Endothelial cell (in vitro differentiated cells): ENCODE measurements around the gene TBX21. TPM values are rescaled to one million over a fixed set of nuclear protein-coding genes. Genes with fewer than 3 reads are reported as not detected.
A peak's percentile ranks its signal among the peaks of the same experiment; 100 is the strongest.

Experiments
- DNase-seq: peaks from one replicate; pipeline ENCODE4 v3.0.0; 2021; ENCODE audit warnings: low spot score
- H3K27ac Mint-ChIP-seq: one replicate; pipeline ENCODE4 v1.8.0; 2021; ENCODE audit warnings: mixed read lengths, inconsistent platforms; ENCODE audit not compliant: unreplicated experiment
- H3K27me3 Mint-ChIP-seq: one replicate; pipeline ENCODE4 v1.8.0; 2021; ENCODE audit warnings: mild to moderate bottlenecking, moderate library complexity, mixed read lengths, inconsistent platforms; ENCODE audit not compliant: unreplicated experiment
- H3K36me3 Mint-ChIP-seq: one replicate; pipeline ENCODE4 v1.8.0; 2021; ENCODE audit warnings: mild to moderate bottlenecking, low read depth, mixed read lengths, inconsistent platforms; ENCODE audit not compliant: unreplicated experiment
- H3K4me1 Mint-ChIP-seq: one replicate; pipeline ENCODE4 v1.8.0; 2021; ENCODE audit warnings: mild to moderate bottlenecking, mixed read lengths, inconsistent platforms; ENCODE audit not compliant: unreplicated experiment
- H3K4me3 Mint-ChIP-seq: one replicate; pipeline ENCODE4 v1.8.0; 2021; ENCODE audit warnings: mild to moderate bottlenecking, mixed read lengths, inconsistent platforms; ENCODE audit not compliant: unreplicated experiment
- H3K9me3 Mint-ChIP-seq: one replicate; pipeline ENCODE4 v1.8.0; 2021; ENCODE audit warnings: mixed read lengths, inconsistent platforms; ENCODE audit not compliant: unreplicated experiment
- CTCF ChIP-seq: fragments of 200-600 bp; sonication (generic); IDR thresholded peaks from one replicate; pipeline ENCODE4 v1.5.0; 2021; ENCODE audit warnings: antibody characterized with exemption; ENCODE audit not compliant: unreplicated experiment
- total RNA-seq: library from RNA; stranded (reverse); fragmentation: NEBNext Ultra II Directional; extraction: Animal tissue kit (Norgen Biotek cat#: 25700); gene quantifications from one replicate; pipeline ENCODE4 v1.2.1, GENCODE V29; 2021; ENCODE audit not compliant: unreplicated experiment

Gene TBX21
- total RNA-seq, 1 donor from 2014 or later: 0.21 TPM

GRCh38 chr17:47725446-47726111 is 7.5 kb upstream of the TBX21 start:
- peaks cover 13% of the 10 kb centered on the region for H3K27me3 Mint-ChIP-seq
- no peak for DNase-seq
- H3K27ac Mint-ChIP-seq: no peak overlapping the region
- TF ChIP-seq CTCF: no peak
- H3K36me3 Mint-ChIP-seq: no peaks in the 10 kb centered on the region
- no peaks in the 10 kb centered on the region for H3K9me3 Mint-ChIP-seq
- H3K4me3 Mint-ChIP-seq: no peak overlapping the region
- H3K4me1 Mint-ChIP-seq: peaks cover 19% of the 10 kb centered on the region

- no peak overlapping the region for H3K27ac Mint-ChIP-seq
Observed at GRCh38 chr17:47726796-47727703, 6.0 kb upstream of the TBX21 start.

DNA sequence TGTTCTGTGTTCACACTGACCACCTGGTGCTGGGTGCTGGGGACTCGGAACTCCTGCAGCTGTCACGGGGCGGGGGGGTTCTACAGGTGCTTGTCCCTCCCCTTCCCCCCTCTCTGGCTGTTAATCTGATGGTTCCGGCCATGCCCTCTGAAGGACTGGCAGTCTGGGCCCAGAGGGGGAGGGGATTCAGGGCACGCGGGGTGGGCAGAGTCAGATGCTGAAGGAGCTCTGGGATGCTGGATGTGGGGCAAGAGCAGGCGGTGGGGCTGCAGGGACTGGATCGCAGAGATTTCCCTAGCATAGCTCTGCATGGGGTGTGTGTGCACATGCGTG is 5.4 kb upstream of the TBX21 start:
- no peak overlapping the region for H3K27ac Mint-ChIP-seq
- H3K27me3 Mint-ChIP-seq: peaks cover 19% of the 10 kb centered on the region
- H3K4me3 Mint-ChIP-seq: no peak overlapping the region
- DNase-seq: no peak
- TF ChIP-seq CTCF: no peak
- peaks cover 26% of the 10 kb centered on the region for H3K4me1 Mint-ChIP-seq
- H3K36me3 Mint-ChIP-seq: no peaks in the 10 kb centered on the region
- H3K9me3 Mint-ChIP-seq: no peaks in the 10 kb centered on the region

More at GRCh38 chr17:47726796-47727703, 6.0 kb upstream of the TBX21 start:
- no peaks in the 10 kb centered on the region for H3K9me3 Mint-ChIP-seq
- DNase-seq: no peak
- H3K27me3 Mint-ChIP-seq: peaks cover 16% of the 10 kb centered on the region
- H3K4me1 Mint-ChIP-seq: peaks cover 19% of the 10 kb centered on the region
- H3K4me3 Mint-ChIP-seq: peak overlapping the region; percentile 61
- TF ChIP-seq CTCF: no peak
- H3K36me3 Mint-ChIP-seq: no peaks in the 10 kb centered on the region

DNA sequence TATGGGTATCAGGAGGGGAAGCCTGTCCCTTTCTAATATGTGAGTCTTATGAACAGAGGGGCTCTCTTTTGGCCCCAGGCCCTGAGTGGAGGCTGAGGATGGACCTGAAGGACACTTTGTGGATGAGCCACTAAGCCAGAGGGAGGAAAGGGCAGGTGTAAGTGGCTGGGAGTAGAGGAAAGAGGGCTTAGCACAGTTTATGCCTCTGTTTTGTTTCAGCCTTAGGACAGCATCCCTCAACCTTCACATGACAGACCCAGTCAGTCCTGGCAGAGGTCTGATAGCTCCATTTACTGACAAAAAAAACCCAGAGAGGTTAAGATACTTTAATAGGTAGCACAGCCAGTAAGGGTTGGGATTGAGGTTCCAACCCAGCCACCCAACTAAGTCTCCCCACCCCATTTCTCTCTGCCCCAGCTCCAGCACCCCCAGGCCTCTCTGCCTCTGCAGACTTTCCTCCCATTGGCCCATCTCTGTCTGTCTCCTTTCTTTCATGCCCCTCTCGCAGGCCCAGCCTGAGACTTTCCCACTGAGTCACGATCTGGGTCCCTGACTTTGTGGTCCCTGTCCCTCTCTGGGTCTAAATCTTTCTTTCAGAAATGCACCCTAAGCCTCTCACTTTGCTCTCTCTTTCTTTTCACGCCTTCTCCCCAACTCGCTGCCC is 4.7 kb upstream of the TBX21 start:
- TF ChIP-seq CTCF: no peak
- DNase-seq: no peak
- no peaks in the 10 kb centered on the region for H3K9me3 Mint-ChIP-seq
- no peak overlapping the region for H3K4me3 Mint-ChIP-seq
- H3K27ac Mint-ChIP-seq: no peak overlapping the region
- H3K36me3 Mint-ChIP-seq: no peaks in the 10 kb centered on the region
- peaks cover 21% of the 10 kb centered on the region for H3K27me3 Mint-ChIP-seq
- peaks cover 28% of the 10 kb centered on the region for H3K4me1 Mint-ChIP-seq
